ENCODE measurements around the gene PPIL1.

- TF ChIP-seq CTCF (IDR thresholded peaks at IDR 0.05; ENCODE audit: low read length) (no peak), EZH2 (optimal IDR thresholded peaks at IDR 0.05; ENCODE audit: low read depth, low read length) (no peak)
Observed at GRCh38 chr6:36917541-36918193, 43.1 kb upstream of the PPIL1 start.

Data from MM.1S (cell line).